Renal cortical epithelial cell (primary cell): ENCODE measurements around the gene RAPGEF4. TPM values are rescaled to one million over a fixed set of nuclear protein-coding genes. Genes with fewer than 3 reads are reported as not detected.
A peak's percentile ranks its signal among the peaks of the same experiment; 100 is the strongest.

Experiments used
- DNase-seq: peaks from one replicate; pipeline ENCODE4 v3.0.0-alpha.2; 2011; ENCODE audit warnings: low read depth
- total RNA-seq: library from RNA; depleted of rRNA; stranded (reverse); fragments of >200 nt; gene quantifications from 2 replicates; pipeline ENCODE4 v1.2.3, GENCODE V29; 2014

Gene RAPGEF4
- total RNA-seq, result under 0.01 and 1.2 TPM in 2 replicates

- DNase-seq, result no peak
Measured at GRCh38 chr2:172735582-172736423, at the start of gene RAPGEF4. RAPGEF4 (plus strand) TSS chr2:172735845; CDS start chr2:172735984, 139 bp downstream.

DNA sequence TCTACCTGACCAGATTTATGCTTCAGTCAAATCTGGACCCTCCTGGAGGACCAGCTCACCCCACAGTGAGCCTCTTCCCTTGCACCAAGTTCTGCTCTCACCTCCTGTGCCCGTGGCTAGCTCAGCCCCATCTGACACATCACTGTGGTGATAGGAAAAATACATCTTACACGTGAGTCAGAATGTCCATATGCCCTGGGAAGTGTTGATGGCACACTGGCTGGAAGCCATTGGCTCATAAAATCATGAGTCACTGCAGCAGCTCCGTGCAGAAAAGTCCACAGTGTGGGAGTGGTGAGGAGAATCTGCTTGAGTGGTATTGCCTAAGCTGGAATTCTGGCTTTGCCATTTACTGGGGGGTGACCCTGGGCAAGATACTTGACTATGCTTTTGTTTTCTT is 42.6 kb upstream of the RAPGEF4 start:
- peak; percentile 99 for DNase-seq

GRCh38 chr2:172693529-172694455 is 41.9 kb upstream of the RAPGEF4 start:
- DNase-seq, result peak; percentile 46

DNA sequence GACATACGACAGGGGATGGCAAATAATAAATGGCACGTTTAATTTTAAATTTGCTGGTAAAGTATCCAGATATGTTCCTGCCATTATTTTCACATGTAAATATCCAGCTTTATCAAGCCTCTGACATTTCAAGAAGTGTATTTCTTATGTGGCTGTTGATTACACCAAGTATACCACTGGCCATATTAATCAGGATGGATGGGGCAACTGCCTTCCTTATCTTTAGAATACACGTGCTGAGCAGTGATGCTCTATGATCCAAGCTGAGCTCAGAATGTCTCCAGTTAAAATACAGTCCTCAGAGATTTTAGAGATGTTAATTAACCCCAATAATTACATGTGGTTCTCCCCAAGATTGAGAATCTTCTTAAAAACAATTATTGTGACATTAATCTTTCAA is 38.3 kb upstream of the RAPGEF4 start:
- no peak for DNase-seq

GRCh38 chr2:172698041-172698863 is 37.4 kb upstream of the RAPGEF4 start:
- peak; percentile 90 for DNase-seq

- peak; percentile 79 for DNase-seq
Measured at GRCh38 chr2:172701250-172701649, 34.4 kb upstream of the RAPGEF4 start.

DNA sequence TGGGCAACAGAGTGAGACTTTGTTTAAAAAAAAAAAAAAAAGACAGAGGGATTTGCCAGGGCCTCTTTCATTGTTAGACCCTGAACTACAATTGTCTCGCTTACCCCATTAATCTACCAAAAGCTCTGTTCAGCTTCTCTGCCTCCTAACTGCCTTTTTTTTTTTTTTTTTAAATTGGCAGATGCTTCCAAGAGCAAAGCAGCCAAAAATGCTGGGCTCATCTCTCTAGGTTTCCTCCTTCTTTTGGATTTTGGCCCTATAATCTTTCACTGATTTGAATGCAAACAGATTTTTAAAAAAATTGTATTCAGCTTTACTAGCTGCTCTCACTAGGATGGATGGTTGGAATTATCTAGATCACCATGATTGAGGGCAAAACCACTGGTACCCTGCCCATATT is 33.2 kb upstream of the RAPGEF4 start:
- DNase-seq, result no peak

GRCh38 chr2:172704072-172704936 is 31.3 kb upstream of the RAPGEF4 start:
- DNase-seq, result peak; percentile 35

DNA sequence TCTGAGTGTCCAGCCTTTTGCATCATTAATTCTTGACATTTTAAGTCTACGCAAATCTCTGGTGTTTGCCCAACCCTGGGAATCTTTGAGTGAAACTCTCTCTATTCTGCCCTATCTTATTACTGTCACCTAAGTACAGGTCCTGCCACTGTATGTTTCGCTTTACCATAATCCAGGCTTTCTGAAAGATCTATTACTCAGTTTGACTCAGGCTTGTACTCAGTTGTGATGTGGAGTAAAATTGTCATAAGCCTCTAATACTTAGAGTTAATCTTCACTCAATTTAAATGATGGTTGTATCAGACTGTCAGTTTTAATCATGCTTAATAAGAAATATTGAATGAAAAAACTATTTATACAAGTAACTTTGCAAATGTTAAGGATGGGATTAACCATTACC is 30.3 kb upstream of the RAPGEF4 start:
- no peak for DNase-seq

DNA sequence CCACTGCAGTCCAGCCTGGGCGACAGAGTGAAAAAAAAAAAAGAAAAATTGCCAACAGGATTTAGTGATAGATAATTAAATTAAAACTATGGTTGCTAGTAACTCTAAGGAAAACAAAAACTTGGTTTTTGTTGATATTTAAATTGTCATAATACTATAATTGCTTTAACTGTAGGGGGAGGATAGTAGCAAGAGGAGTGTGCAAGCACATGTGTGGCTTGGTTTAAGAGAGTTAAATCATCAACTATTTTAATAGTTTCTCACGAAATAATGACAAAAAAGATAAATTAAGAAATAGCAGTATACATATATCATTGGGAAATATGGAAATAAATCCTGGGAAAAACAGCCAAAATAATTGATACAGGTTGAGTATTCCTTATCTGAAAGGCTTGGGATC is 27.4 kb upstream of the RAPGEF4 start:
- no peak for DNase-seq

- peak; percentile 61 for DNase-seq
Measured at GRCh38 chr2:172709566-172710291, 25.9 kb upstream of the RAPGEF4 start.

DNA sequence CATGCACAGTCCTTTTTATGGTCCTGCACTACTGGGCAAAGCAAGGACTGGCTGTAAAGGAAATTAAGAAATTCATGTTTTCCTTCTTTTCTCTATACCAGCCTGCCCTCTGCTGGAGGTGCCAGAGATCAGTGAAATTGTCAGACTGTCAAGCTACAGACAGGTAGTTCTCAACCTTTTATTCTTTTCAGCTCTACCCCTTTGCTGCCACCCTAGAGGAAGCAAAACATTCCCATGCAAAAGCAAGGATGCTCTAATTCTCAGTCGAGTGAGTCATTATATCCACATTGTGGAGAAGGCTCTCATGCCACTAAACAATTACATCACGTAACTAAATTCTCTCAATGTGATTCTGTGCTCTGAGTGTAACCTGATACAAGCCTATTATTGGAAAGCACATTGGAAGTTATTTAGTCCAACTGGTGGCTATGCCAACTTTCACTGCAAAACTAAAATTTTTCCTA is 25.0 kb upstream of the RAPGEF4 start:
- DNase-seq, result peak; percentile 85

DNA sequence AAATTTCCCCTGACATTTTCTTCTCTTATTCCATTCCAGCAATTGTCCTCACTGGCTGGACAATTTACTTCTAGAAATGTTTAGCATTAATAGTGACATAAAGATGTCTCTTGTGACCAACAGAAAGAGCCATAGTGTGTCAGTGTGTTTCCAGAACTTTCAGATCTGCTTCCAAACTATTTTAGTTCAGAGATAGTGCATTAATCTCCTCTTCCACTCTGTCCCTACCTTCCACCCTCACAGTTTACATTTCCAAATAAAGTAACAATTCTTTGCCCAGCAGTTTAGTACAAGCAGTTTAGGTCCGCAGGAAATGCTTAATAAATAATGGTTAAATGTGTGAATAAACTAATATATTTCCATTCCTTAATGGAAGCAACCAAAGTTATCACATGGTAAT is 24.5 kb upstream of the RAPGEF4 start:
- DNase-seq, result no peak

DNA sequence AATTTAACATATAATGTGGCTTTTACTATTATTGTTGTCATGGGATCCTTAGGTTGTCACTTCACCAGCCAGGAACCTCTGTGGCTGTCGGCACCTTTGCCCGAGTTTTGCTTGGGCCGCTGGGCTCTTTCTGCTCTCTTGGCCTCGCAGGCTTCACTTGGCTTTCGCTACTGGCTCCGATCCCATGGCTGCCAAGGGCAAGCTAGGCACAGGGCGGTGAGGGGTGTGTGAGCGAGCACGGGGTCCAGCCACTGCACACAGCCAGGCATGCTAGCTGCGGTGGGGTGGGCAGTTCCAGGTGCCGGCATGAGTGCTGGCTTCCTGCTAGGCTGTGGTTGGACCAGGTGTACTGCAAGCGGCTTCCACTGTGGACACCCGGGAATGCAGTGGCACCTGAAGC is 23.4 kb upstream of the RAPGEF4 start:
- DNase-seq, result no peak

DNA sequence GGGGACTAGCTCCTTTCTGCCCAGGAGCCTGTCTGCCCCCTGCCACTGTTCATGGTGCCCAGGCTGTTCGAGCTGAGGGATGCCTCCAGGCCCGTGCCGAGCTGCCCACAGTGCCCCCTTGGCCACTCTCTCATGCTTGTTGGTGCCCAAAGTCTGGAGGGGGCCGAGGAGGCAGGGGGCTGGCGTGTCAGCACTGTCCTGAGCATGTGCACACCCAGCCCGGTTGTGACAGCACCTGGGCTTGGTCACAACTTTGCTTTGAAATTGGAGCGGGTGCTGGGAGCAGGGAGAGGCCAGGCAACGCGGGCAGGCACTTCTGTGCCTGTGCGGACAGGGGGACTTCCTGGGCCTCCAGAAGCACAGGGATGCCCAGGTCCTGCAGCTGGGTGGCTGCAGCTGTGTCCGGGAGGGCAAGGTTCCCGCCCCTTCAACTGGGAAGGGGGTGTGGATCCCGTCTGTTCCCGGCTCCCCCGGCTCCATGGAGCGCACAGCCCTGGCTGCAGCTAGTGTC is 22.2 kb upstream of the RAPGEF4 start:
- DNase-seq, result no peak

GRCh38 chr2:172722481-172722880 is 13.2 kb upstream of the RAPGEF4 start:
- DNase-seq, result peak; percentile 13

DNA sequence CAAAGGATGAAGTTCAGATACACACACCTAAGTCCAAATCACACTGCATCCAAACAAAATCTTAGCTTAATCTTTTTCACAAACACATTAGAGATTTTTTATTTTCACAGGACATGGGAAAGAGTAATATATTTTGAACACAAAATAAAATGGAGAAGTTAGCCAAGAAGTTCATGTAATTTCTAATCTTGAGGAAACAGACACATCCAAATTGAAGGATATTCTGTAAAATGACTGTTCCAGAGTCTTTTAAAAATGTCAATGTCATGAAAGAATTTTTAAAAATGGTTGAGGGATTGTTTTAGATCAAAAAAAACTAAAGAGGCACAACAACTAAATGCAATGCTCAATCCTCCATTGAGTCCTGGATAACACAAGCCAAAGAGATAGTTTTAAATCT is 12.4 kb upstream of the RAPGEF4 start:
- DNase-seq, result no peak

- no peak for DNase-seq
Measured at GRCh38 chr2:172724724-172725123, 10.9 kb upstream of the RAPGEF4 start.

- DNase-seq, result no peak
Measured at GRCh38 chr2:172725284-172725683, 10.4 kb upstream of the RAPGEF4 start.

DNA sequence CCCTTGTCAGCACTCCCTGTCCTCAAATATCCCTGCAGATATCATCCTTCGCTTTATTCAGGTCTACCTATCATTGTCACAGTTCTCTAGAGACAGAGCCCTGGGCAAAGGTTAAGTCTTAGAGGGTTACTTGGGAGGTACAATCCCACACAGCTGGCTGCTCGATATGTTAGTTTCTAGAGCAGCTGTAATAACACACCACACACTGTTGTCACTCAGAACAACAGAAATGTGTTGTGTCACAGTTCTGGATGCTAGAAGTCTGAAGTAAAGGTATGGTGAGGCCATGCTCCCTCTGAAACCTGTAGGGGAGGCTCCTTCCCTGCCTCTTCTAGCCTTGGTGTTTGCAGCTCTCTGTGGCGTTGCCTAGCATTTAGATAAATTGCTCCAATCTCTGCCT is 9.9 kb upstream of the RAPGEF4 start:
- no peak for DNase-seq
